GM18909 (cell line): ENCODE data around the gene NUDT16L1.

Source experiments
- ATAC-seq: cut with Tn5 transposase; IDR thresholded peaks from one replicate; pipeline ENCODE4 v1.9.1; 2021; ENCODE audit warnings: mild to moderate bottlenecking; ENCODE audit not compliant: unreplicated experiment, poor library complexity

NUDT16L1 gene

DNA sequence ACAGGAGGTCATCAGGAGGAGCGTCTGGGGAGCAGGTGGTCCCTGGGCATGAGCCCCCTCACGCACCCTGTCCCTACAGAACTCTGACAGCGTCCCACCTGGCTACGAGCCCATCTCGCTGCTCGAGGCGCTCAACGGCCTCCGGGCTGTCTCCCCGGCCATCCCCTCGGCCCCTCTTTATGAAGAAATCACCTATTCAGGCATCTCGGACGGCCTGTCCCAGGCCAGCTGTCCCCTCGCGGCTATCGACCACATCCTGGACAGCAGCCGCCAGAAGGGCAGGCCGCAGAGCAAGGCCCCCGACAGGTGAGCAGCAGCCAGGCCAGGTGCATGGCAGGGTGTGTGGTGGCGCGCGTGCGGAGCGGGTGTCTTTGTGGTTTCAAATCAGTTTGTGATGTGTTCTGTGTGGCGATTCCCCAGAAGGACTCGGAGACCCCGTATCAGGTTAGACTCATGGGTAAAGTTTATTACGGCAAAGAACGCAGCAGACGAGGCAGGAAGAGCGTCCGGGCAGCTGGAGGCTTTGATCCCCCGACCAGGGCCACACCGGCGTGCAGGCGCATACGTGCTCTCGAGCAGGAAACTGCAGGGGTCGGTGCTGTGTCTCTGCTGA, 11.8 kb upstream of the NUDT16L1 start:
- no peak for ATAC-seq

DNA sequence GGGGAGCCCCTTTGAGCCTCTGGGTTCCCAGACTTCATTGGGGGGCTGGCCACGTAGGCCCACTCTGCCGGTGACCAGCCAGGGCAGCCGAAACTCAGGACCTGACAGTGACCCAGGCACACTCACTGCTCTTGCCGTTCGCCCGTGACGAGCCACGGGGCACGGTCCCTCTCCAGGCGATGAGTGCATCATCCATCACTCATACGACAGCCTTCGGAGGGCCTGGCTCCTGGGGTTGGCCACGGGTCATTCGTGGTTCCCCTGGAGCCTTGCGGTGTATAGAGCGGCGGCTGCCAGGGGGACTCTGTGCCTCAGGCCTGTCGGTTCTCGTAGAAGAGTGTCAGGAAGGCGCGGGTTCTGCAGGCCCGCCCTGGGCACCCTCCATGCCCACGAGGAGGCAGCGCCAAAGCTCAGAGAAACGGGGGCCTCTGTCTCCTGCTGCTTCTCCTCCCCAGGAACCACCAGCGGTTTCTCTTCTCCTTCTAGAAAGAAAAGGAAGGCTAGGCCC, 11.2 kb upstream of the NUDT16L1 start:
- no peak for ATAC-seq

DNA sequence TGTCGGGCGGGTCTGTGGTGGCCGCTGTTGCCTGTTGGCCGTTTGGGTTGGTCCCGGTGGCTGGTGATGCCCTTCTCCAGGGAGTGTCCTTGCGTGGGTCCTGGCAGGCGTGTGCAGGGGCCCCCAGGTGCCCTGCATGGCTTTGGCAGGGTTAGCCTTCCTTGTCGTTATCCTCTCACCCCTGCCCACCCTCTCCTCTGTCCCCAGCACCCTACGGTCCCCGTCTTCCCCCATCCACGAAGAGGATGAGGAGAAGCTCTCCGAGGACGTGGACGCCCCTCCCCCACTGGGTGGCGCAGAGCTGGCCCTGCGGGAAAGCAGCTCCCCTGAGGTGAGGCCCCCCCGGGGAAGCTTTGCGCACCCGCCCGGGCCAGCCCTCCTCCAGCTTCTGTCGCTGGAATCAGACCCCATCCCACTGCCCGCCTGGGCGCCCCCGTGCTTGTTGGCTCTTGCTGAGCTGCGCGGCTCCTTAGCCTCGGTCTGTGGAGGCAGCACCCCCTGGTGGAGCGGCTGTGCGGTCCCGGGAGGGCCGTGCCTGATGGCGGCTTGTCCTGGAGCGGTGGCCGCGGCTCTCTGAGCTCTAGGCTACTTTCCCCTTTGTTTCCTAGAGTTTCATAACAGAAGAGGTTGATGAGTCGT, 10.6 kb upstream of the NUDT16L1 start:
- no peak for ATAC-seq

DNA sequence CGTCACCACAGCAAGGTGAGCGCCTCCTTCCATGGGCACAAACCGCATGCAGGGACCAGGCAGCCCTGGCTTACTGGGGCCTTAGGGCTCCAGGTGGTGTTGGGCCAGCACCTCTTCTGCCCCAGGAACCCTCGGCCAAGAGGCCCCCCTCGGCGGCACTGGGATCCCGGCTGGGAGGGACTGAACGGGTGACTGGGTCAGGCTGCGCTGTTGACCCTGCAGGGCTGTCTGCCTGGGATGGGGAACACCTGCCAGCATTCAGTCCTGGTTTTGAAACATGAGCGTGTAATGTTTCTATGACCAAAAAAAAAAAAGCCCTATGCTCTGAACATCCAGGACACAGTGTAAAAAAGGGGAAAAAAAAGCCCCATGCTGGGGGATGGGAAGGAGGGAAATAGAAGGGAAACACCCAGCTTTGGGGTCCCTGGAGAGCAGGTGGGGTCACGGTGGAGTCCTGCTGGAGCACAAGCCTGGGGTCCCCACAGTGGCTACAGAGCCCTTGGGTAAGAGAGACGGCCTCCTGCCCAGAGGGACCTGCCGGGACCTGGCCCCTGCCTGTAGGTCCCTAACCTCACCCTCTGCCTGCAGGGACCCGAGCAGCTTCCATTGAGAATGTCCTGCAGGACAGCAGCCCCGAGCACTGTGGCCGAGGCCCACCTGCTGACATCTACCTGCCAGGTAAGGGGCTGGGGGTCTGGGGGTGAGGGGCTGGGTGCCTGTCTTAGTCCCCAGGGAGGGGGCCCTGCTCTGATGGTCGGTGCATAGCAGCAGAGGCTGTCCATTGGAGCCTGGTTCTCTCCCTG, 9.9 kb upstream of the NUDT16L1 start:
- no peak for ATAC-seq

DNA sequence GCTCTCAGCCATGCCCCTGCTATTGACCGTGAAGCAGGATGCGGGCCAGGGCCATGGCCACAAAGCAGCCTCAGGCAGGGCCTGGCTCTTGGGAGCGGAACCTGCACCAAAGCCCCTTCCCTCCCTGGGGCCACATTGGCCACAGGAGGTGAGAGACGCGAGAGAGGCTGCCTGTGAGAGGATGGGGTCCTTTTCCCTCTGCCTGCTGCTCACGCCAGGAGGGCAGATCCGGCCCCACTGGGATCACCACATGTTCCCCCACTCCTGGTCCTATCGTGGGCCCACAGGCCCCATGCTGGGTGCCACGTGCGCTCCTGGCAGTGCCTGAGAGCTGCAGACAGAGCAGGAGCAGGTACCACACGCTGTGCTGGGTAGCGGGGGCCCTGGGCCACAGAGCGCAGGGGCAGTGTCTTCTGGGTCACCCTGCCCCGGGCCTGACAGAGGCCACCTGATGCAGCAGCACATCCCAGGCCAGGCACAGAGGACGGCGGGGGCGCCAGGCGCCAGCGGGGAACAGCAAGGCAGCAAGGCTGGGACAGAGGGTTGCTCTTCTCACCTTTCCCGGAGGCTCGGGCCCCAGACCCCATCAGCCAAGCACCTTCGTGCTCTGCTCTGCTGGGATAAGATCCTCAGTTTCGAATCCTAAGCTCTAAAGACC, 9.2 kb upstream of the NUDT16L1 start:
- ATAC-seq: no peak

DNA sequence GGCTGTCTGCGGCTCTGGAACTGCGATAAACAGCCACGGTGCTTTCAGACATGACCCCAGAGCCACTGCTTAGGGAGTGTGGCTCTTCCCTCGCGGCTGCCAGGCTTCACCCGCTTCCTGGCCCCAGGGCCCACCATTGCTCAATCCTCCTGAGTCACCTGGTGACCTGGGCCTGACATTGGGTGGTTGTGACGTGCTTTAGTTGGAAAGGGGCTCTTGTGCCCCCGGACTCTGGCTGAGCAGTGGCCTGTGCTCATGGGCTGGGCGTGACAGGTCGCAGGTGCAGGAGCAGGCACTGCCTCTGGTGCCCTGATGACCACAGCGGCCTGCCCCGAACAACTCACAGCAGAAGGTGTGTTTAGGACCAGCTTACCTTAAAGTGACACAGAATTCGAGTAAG, 8.6 kb upstream of the NUDT16L1 start:
- no peak for ATAC-seq

DNA sequence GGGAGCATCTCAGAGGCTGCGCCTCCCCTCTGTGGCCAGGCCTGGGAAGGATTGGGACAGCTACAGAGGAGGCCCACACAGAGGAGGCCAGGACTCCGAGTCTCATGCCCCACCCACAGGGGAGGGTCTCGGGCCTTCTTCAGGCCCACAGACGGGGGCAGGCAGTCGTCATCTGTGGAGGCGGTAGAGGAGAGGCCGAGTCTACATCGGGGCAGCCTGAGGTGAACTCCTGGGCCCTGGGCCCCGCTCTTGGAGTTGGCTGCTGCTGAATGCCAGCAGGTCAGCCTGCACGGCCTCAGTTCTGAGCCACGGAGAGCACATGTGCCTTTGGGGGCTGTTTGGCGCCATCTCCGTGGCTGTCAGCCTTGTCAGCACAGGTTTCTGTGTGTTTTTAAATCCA, 8.1 kb upstream of the NUDT16L1 start:
- no peak for ATAC-seq

DNA sequence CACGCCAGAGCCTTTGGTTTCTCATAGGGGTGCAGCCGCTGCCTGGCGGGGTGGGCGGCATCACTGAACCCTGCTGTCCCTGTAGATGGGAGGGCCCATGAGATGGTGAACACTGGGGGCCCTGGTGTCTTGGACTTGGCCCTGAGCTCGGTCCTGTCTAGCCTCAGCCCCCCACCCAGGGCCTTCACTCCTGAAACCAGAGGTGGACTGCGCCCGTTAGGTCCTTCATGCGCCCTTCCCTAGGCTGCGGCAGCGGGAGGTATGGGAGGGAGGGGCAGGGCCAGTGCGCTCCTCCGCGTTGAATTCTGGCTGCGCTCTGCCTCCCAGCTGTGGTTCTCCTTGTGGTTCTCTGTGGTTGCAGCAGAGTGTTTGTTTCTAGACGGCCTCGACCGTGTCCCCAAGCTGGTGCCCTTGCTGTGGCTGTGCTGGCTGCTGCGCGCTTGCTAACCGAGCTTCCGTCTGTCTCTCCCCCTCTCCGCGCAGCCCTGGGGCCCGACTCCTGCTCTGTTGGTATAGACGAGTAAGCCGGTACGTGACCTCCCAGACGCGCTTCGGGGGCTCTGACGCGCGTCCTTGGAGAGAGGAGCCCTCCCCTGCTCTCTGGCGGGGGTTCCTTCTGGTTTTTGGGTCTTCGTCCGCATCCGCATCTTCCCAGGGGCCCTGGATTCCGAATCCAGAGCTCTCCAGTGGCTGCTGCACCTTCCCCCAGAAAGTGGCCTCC, 7.4 kb upstream of the NUDT16L1 start:
- no peak for ATAC-seq

DNA sequence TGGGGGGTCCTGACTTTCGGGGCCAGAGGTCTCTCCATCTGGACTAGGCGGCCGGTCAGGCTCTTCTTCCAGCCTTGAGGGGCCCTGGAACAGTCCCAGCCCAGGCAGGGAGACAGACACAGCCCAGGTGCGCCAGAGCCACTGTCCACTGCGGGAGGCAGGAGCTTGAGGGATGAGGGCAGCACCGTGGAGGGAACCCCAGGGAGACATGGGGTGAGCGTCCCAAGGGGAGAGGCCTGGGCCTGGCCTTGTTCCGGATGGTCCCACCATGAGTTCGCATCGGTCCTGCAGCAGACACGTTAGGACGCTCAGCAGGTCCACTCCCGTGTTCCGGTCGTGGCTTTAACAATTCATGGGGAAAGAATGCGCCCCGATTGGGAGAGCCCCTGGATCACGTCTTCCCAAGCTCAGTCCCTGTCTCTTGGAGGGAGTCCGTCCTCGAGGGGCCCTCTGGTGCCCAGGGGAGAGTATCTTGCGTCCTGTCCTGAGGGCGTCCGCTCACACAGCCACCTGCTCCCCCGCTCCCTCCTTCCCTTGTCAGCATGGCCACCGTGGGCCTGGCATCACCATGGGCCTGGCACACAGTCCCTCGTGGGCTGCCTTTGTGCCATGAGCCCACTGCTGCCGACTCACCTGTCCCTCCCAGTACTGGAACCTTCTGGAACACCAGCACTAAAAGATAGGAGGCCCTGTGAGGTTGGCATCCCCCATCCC, 6.7 kb upstream of the NUDT16L1 start:
- ATAC-seq: no peak

DNA sequence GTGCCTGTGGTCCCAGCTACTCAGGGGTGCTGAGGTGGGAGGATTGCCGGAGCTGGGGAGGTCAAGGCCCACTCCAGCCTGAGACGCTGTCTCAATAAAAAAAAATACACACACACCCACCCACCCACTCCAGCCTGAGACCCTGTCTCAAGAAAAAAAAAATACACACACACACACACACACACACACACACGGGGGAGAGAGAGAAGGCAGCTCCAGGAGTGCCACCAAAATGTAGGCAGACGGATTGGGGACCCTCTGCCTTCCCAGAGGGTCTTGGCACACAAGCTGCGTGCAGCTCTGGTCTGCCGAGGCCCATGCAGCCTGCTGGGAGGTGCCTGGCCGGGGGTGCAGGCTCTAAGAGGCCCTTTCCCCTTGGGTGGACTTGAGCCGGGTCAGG, 5.9 kb upstream of the NUDT16L1 start:
- no peak for ATAC-seq

DNA sequence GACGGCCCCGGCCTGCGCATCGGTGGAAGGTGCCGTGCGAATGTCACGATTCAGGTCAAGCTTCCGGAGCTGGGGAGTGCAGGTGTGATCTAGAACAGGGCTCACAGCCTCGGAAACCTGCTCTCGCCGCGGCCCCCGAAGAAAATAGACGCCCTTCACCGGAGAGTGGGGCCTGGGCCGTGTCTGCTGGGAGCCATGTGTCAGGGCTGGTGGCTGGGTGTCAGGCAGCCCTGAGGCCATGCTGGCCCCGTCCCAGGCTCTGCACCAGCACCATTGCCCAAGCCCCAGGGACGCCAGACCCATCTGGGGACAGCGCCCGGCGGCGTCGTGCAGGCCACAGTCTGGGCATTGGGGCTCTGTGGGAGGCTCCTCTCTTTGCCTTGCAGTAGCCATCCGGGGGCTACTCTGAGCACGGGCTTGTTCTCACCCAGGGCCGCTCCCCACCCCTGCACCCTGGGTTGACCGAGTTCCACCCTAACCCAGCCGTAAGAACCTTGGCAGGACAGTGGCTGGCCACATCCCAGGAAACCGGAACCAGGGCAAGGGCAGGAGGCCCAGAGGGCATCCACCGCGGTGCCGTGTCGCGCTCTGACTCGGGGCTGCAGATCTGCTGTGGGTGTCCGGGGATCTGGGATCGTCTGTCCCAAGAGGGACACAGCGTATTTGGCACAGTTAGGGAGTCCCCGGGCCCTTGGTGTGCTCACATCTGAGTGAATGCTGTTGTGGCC, 5.3 kb upstream of the NUDT16L1 start:
- no peak for ATAC-seq

DNA sequence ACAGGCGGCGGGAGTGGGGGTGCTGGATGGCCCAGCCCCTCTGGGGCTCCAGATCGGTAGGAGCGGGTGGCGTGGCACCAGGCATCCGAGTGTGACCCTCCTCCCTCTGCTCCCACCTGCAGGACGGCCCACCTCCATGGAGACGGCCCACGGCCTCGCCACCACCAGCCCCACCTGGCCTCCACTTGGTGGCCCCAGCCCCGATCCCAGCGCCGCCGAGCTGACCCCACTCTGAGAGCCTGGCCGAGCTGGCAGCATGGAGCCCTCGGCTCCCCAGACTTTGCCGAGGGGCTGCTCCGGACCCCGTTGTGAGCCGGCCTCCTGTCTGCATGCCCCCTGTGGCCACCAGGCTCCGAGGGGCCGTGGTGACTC, 4.7 kb upstream of the NUDT16L1 start:
- no peak for ATAC-seq

DNA sequence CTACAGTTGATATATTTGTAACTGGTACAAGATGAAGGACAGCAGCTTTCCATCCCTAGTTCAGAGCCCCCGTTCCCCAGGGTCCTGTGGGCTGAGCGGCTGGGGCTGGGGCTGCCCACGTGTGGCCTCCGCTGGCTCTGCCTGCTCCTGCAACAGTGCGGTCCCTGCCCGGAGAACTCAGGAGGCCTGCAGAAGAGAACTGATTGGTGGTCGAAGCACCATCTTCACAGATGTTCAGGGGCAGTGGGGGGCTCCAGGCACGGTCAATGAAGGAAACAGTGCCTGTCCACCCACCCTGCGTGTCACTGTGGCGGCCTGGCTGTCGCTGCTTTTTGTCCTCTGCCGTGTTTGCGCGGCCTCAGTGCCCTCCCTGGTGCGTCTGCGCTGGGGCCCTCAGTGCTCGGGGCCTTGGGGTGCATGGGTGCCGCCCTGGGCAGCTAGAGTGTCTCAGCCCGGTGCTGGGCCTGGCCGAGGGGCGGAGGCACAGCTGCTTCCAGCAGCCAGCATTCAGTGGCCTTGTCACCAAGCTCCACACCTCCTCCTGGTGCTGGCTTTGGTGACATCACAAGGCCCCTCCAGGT, 4.2 kb upstream of the NUDT16L1 start:
- ATAC-seq: no peak

DNA sequence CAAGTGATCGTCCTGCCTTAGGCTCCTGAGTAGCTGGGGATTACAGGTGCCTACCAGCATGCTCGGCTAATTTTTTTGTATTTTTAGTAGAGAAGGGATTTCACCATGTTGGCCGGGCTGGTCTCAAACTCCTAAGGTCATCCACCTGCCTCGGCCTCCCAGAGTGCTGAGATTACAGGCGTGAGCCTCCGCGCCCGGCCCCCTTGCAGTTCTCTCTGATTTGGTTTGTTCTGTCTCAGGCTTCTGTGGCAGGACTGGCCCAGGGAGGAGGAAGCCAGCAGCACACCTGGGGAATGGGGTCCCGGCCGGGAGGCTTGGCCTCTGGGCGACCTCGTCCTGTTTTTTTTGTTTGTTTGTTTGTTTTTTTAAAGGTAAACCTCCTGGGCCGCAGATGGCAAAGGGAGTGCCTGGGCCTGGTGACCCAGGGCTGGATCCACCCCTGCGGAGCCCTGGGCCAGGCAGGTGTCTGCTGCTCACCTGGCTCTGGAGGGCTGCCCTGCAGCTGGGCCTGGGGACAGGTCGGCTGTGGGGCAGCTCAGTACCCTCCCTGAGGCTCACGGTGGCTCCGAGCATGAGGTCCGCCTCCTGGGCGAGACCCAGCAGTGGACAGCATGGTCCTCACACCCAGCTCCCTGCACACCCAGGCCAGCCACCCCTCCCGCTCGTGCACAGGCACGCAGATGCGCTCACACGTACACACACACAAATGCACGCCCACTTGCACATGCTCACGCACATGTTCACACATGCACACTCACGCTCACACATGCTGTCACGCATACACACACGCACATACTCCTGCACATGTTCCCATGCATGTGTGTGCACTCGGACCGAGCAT, 3.3 kb upstream of the NUDT16L1 start:
- no peak for ATAC-seq

DNA sequence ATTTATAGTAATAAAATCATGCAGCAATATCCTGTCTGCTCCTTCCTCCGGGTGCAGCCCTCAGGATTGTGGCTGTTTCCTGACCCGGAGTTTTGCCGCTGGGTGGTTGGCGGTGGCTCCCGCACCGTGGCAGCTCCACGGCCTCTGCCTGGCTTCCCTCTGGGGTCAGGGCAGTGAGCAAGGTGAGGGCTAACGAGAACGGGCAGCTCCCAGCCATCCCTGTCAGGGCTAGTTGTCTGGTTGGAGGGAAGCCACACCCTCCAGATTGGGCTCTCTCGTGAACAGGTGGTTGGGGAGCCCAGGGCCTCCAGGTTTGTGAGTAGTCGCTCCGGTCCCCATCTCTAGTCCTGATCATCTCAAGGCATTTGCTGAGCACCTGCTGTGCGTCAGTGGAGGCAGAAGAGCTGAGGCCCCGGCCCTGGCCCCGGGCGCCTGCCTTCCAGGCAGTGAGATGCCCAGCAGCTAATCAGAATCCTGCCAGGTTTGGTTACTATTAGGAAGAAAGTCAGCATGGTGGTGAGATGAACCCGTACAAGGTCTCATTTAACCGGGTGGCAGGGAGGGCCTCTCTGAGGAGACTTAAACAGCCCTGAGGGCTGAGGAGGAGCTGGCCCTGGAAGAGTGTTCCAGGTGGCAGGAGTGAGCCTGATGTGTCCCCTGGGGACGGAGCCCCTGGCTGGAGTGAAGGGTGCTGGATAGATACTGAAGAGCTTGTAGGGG, 2.3 kb upstream of the NUDT16L1 start:
- ATAC-seq: no peak

DNA sequence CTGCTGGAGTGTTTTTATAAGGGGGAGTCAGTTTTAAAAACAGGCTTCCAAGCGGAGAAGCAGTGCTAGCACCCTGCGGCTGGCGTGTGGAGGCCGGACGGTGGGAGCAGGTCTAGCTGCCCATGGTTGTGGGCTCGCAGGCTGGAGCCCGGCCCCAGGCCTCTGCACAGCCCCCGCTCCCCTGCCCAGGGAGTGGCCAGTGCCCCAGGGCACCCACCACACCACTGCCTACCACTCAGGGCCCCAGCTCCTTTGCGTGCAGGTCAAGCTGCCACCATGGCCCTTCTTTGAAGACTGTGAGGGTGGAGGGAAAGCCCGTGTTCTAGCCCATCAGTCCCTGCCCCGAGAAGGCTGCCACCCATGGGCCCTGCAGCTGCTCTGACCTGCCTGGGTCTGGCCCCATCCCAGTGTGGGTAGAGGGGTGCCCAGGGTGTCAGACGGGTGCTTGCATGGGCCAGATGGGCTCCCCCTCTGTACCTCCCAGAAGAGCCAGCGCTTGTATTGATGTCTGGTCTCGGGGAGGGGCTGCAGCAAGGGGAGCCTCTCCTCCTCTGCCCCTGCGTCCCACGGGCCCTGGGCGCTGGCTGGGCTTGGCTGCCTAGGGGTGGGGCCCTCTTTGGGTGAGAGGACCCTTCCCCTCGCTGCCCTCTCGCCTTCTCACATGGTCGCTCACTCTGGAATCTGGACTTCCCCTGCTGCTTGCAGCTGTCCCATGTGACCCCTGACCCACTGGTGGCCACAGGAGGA, 1.5 kb upstream of the NUDT16L1 start:
- ATAC-seq: no peak
